LNCaP clone FGC (cell line): ENCODE results near the gene CEP170.

Source experiments
- DNase-seq: peaks from one replicate; pipeline ENCODE4 v3.0.0-alpha.2; 2011; ENCODE audit warnings: low read depth
- H3K4me3 ChIP-seq: 2 replicates; pipeline ENCODE4 v1.5.1; 2011; ENCODE audit warnings: mild to moderate bottlenecking, low read depth, low read length, control low read depth
- TF ChIP-seq, protein P1 (sequence below): IDR thresholded peaks from 2 replicates; pipeline ENCODE4 v1.5.1; 2012; ENCODE audit warnings: mild to moderate bottlenecking; ENCODE audit not compliant: control insufficient read depth, insufficient read depth; ENCODE audit errors: extremely low read depth

CEP170 gene

DNA sequence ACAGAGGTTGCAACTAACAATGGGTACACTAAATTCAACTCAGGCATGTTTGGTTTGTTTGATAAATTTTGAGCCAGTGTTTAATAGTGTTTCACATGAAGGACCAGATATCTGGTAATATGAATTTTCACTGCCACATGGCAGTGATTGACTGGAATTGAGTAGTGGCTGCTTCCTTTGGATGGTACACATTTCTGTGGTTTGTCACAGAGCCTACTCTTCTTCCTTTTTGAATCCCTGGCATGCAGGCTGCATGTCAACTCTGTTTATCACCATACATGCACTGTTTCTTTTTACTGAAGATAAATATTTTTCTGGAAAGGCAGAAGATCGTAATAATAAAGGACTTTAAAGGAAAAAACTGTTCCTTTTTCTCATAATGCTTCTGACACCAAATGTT, 36.2 kb upstream of the CEP170 start:
- DNase-seq, result no peak
- no peak overlapping the region for H3K4me3 ChIP-seq
- TF ChIP-seq, protein P1, sequence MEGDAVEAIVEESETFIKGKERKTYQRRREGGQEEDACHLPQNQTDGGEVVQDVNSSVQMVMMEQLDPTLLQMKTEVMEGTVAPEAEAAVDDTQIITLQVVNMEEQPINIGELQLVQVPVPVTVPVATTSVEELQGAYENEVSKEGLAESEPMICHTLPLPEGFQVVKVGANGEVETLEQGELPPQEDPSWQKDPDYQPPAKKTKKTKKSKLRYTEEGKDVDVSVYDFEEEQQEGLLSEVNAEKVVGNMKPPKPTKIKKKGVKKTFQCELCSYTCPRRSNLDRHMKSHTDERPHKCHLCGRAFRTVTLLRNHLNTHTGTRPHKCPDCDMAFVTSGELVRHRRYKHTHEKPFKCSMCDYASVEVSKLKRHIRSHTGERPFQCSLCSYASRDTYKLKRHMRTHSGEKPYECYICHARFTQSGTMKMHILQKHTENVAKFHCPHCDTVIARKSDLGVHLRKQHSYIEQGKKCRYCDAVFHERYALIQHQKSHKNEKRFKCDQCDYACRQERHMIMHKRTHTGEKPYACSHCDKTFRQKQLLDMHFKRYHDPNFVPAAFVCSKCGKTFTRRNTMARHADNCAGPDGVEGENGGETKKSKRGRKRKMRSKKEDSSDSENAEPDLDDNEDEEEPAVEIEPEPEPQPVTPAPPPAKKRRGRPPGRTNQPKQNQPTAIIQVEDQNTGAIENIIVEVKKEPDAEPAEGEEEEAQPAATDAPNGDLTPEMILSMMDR, result no peak

DNA sequence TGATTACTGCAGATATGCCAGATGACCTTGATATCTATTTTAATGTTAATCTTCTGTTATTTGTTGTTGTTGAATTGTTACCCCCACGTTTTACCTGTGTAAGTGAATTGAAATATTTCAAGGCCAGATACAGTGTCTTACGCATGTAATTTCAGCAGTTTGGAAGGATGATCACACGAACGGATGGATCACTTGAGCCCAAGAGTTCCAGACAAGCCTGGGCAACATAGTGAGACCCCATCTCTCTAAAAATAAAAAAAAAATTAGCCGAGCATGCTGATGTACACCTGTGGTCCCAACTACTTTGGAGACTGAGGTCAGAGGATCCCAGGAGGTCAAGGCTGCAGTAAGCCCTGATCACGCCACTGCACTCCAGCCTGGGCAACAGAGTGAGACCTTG, 33.0 kb upstream of the CEP170 start:
- DNase-seq, result no peak
- no peak overlapping the region for H3K4me3 ChIP-seq
- TF ChIP-seq, protein P1, result no peak

DNA sequence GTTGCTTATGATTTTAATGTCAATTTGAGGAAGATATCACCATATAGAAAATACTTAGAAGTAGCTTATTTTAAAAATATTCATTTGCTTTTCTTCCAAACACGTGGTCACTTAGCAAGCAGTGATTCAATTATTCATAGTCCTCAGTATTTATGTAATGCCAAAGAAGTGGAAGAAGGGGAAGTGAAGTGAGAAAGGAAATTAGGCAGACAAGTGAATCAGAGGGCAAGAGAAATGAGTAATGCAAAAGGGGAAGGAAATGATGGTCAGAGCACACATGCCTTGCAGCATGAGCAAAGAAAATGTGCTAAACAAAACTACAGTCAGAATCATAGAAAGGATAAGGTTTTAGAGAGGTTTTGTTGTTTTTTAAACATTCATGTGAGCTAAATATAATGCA, 32.6 kb upstream of the CEP170 start:
- TF ChIP-seq, protein P1, result no peak
- H3K4me3 ChIP-seq, result no peak overlapping the region
- DNase-seq, result no peak

DNA sequence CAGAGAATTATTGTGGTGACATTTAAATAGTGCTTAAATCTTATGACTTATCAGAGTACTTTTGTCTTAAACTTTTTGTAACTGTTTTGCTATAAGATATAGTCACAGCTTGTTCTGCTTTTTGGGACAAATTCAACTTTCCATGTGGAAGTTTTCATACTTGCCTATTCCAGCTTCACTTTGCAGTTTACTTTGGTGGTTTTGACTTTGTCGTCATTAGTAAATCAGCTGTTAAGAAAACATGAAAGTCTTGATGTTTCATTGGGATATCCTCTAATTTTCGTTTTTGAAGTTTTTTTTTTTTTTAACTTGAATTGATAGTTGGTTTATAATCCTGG, 32.0 kb upstream of the CEP170 start:
- TF ChIP-seq, protein P1, result no peak

DNA sequence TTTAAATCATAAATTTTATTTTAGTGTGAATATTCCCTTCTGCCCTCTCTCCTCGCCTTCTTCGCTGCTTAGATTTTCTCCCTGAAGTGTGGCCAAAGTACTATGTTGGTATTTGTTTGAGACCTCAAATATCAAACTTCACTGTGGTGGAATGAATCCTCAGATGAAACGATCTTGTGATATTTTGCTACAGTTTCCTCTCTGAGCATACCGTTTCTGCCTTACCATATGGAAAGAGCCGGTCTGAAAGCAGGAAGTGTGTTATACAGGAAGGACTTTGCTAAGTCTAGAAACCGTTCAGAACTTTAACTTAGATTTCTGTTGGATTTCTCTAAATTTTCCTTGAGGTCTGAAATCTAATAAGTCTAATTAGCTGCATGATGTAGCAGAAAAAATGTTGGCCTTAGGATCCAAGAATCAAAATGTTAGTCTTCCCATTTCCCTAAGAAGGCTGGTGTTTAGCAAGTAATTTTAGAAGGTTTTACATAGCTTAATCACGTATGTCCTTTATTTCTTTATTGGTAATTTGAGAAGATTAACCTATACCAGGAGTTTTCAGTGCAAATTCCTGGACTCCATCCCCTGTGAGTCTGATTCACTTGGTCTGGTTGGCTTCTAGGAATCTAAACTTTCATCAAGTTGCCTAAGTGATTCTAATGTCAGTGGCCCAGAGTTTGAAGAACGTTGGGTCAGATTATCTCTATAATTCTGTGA, 31.5 kb upstream of the CEP170 start:
- DNase-seq, result no peak
- no peak overlapping the region for H3K4me3 ChIP-seq
- TF ChIP-seq, protein P1, result no peak

More for the DNA sequence above, 32.0 kb upstream of the CEP170 start:
- no peak overlapping the region for H3K4me3 ChIP-seq
- DNase-seq, result no peak

DNA sequence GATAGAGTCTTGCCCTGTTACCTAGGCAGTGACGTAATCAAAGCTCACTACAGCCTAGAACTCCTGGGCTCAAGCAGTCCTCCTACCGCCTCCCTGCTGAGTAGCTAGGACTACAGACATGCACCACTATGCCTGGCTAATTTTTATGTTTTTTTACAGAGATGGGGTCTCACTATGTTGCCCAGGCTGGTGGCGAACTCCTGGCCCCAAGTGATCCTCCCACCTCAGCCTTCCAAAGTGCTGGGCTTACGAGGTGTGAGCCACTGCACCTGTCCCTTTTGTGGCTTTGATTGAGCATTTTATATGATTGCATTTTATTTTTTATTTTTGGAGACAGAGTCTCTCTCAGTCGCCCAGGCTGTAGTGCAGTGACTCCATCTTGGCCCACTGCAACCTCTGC, 26.6 kb upstream of the CEP170 start:
- DNase-seq, result no peak
- H3K4me3 ChIP-seq, result no peak overlapping the region
- TF ChIP-seq, protein P1, result no peak

DNA sequence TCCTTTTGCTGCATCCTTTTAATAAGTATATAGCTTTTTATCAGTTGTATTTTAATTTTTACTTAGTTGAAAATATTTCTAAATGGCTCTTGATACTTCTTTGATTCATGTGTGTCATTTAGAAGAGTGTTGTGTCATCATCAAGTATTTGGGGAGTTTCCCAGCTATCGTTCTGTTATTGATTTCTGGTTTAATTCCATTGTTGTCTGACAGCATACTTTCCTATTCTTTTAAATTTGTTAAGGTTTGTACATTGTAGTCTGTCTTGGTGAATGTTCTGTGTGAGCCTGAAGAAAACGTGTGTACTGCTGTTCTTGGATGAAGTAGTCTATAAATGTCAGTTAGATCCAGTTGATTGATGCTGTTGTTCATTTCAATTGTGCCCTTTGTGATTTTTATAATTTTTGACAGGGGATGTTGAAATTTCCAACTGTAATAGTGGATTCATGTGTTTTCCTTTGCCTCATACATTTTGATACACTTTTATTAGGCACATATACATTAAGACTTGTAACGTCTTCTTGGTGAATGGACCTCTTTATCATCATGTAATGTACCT, 25.6 kb upstream of the CEP170 start:
- no peak for DNase-seq
- H3K4me3 ChIP-seq, result no peak overlapping the region
- TF ChIP-seq, protein P1, result no peak
